ENCODE results near the gene CERS1.

The CERS1 gene

DNA sequence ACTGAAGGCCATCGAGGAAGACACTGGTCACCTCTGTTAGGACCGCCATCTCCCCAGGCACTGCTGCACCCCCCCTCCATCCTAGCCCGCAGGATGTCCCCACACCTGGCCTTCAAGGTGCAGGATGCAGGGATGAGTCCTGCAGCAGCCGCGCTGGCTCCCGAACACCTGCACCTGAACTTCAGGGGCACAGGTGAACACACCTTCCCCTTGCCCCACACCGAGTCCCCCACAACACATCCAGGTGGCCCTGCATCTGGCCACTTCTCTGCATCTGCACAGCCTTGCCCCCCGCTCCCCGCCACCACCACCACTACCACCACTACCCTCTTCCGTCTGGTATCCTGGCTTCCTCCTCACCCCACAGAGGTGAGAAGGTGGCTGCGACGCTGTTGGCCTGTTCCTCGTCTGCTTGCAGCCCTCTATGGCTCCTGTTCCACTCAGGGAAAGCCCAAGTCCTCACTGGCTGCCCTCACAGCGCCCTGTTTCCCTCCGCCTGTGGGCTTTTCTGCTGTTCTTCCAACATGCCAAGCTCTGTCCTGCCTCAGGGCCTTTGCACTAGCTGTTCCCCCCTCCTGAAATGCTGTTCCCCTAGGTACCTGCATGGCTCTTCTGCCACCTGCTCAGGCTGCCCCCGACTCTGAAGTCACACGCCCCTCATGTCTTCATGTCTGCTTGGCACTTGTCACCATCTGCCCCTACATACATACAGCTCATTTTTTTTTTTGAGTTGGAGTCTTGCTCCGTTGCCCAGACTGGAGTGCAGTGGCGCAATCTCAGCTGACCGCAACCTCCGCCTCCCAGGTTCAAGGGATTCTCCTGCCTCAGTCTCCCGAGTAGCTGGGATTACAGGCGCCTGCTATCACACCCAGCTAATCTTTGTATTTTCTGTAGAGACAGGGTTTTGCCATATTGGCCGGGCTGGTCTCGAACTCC, 1.4 kb upstream of the CERS1 start:
- DNase-seq (ENCODE audit: extremely low read depth, insufficient read length): no peak
- no peaks in the 10 kb centered on the region; the same call in 1 of the 2 replicates for H3K27me3 ChIP-seq (replicated peaks; ENCODE audit: control insufficient read depth, insufficient read depth, low read length)
- H3K4me3 ChIP-seq (replicated peaks; ENCODE audit: low read depth, low read length): no peak overlapping the region
- TF ChIP-seq, protein P1, sequence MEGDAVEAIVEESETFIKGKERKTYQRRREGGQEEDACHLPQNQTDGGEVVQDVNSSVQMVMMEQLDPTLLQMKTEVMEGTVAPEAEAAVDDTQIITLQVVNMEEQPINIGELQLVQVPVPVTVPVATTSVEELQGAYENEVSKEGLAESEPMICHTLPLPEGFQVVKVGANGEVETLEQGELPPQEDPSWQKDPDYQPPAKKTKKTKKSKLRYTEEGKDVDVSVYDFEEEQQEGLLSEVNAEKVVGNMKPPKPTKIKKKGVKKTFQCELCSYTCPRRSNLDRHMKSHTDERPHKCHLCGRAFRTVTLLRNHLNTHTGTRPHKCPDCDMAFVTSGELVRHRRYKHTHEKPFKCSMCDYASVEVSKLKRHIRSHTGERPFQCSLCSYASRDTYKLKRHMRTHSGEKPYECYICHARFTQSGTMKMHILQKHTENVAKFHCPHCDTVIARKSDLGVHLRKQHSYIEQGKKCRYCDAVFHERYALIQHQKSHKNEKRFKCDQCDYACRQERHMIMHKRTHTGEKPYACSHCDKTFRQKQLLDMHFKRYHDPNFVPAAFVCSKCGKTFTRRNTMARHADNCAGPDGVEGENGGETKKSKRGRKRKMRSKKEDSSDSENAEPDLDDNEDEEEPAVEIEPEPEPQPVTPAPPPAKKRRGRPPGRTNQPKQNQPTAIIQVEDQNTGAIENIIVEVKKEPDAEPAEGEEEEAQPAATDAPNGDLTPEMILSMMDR (IDR thresholded peaks at IDR 0.05; ENCODE audit: insufficient read depth, low read length, poor library complexity, severe bottlenecking): no peak
- peaks cover 19% of the 10 kb centered on the region for H3K36me3 ChIP-seq (ENCODE audit: control insufficient read depth, insufficient read depth, low read length)

DNA sequence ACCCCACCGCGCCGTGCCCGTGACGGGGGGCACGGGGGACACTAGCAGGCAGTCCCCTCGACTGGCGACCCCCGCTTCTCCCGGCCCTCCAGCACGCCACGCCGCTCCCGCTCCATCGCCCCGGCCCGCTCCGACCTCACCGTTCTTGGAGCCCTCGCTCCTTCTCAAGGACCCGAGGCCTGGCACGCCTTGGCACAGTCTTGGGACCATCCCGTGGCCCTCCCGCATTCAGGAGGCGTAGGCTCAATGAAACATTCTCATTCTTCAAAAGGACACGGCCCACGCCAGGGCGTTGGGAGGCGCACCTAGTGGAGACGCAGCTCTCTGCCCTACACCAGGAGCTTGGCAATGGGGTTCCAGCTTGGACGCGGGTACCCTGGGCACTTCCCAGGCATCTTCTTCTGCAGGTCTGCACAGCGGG, 473 bp upstream of the CERS1 start:
- DNase-seq (ENCODE audit: extremely low read depth, insufficient read length): no peak
- Histone ChIP-seq H3K36me3 (ENCODE audit: control insufficient read depth, insufficient read depth, low read length) (peaks cover 19% of the 10 kb centered on the region), H3K4me3 (replicated peaks; ENCODE audit: low read depth, low read length) (no peak overlapping the region), H3K27me3 (replicated peaks; ENCODE audit: control insufficient read depth, insufficient read depth, low read length) (no peaks in the 10 kb centered on the region; the same call in 1 of the 2 replicates)
- TF ChIP-seq, protein P1 (IDR thresholded peaks at IDR 0.05; ENCODE audit: insufficient read depth, low read length, poor library complexity, severe bottlenecking): no peak

DNA sequence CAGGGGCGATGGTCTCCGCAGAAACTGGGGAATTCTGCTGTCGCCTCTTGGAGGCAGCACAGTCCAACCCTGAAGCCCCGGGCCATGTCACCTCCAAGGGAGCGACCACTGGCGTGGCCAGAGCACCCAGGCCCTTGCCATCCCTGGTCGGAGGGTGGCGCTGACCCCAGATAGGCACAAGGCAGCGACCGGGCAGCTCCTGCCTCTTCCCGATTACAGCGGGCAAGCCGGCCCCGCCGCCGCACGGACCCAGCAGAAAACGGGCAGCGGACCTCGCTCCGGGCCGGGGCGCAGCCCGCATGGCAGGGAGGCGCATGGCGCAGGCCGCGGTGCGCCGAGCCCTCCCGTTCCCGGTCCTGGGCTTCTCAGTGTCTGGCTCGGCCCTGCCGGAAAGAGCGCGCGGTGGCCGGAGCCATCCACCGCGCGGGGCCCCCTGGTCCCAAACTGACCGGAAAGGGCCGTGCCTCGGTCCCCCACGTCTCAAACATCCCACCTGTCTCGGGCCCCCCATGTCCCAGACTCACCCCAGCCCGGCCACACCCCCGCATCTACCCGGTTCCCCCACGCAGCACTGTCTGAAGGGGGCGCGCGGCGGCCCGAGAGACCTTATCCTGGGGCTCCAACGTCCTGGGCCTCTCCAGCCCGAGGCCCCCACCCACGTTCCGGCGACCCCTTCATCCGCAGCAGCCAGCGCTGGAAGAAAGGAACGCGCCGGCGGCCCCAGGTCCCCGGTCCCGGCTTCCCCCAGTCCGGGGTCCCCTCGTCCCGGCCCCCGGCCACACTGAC, 727 bp downstream of the CERS1 start:
- no peaks in the 10 kb centered on the region; the same call in 1 of the 2 replicates for H3K27me3 ChIP-seq (replicated peaks; ENCODE audit: control insufficient read depth, insufficient read depth, low read length)
- no peak for DNase-seq (ENCODE audit: extremely low read depth, insufficient read length)
- TF ChIP-seq, protein P1 (IDR thresholded peaks at IDR 0.05; ENCODE audit: insufficient read depth, low read length, poor library complexity, severe bottlenecking): peak; percentile 17
- H3K4me3 ChIP-seq (replicated peaks; ENCODE audit: low read depth, low read length): no peak overlapping the region; the same call in 1 of the 2 replicates
- H3K36me3 ChIP-seq (ENCODE audit: control insufficient read depth, insufficient read depth, low read length): peaks cover 11% of the 10 kb centered on the region

DNA sequence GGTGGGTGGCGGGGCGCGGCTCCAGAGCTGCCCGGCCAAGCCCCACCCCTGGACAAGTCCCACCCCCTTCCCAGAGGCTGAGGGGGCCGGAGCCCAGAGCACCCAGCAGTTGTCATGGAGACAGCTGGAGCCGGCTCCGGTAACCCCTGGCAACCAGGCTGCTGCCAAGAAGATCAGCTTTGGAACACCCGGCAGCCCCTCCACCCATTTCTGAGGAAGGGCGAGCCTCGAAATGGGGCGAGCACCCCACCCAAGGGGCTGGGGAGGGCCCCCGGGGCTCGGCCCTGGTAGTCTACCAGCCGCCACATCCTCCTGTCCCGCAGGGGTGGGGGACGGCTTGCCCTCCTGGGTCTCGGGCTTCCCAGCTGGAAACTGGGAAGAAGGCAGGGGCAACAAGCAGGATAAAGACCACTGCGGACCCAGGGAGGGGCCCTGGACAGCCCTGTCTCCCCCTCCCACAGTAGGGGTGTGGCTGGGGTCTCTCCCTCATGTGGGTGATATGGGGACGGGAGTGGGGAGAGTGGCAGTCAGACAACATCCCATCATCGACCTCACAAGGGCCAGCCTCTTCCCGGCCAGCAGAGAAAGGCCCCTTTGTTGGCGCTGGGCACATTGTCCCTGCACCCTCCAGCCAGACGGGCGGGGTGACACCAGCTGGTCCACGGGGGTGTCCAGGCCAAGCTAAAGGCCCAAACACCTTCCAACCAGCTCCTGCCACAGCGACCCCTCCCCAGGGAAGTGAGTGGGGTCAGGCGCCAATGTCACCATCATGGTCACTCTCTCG, 1.5 kb downstream of the CERS1 start:
- Histone ChIP-seq H3K4me3 (replicated peaks; ENCODE audit: low read depth, low read length) (no peak overlapping the region), H3K36me3 (ENCODE audit: control insufficient read depth, insufficient read depth, low read length) (peaks cover 5% of the 10 kb centered on the region), H3K27me3 (replicated peaks; ENCODE audit: control insufficient read depth, insufficient read depth, low read length) (no peaks in the 10 kb centered on the region; the same call in 1 of the 2 replicates)
- TF ChIP-seq, protein P1 (IDR thresholded peaks at IDR 0.05; ENCODE audit: insufficient read depth, low read length, poor library complexity, severe bottlenecking): no peak
- no peak for DNase-seq (ENCODE audit: extremely low read depth, insufficient read length)

DNA sequence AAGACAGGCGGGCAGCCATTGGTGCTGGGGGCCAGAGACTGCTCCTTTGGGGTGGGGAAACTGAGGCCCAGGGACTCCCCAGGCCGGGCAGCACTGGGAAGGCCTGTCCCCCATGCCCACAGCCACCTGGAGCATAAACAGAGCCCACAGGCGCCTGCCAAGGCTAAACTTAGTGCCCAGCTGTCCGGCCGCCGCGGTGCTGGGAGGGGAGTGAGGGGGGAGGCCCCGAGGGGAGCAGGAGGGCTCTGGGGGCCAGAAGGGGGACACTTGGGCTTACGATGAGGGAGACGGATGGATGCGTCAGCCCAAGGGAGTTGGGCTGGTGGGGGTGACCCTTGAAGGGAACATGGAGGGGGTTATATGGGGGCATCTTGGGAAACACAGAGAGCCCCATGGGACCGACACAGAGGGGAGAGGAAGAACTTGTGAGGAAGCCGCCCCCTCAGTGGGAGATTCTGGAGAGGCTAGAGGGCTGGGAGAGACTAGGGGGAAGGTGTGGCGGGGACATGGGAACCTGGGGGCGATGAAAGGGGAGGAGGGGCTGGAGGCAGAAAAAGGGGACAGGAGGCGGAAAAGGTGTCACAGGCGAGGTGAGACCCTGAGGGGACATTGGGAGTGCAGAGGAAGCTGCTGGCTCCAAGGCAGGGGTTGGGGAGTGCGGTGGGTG, 2.2 kb downstream of the CERS1 start:
- H3K27me3 ChIP-seq (replicated peaks; ENCODE audit: control insufficient read depth, insufficient read depth, low read length): no peaks in the 10 kb centered on the region; the same call in 1 of the 2 replicates
- DNase-seq (ENCODE audit: extremely low read depth, insufficient read length): no peak
- H3K36me3 ChIP-seq (ENCODE audit: control insufficient read depth, insufficient read depth, low read length): no peaks in the 10 kb centered on the region; the same call in 1 of the 2 replicates
- H3K4me3 ChIP-seq (replicated peaks; ENCODE audit: low read depth, low read length): no peak overlapping the region
- TF ChIP-seq, protein P1 (IDR thresholded peaks at IDR 0.05; ENCODE audit: insufficient read depth, low read length, poor library complexity, severe bottlenecking): no peak

Measured in GM06990 (cell line).